Common myeloid progenitor, CD34-positive (primary cell): ENCODE data around the gene RERE.

Experiments
- CTCF ChIA-PET: fragments of 350-600 bp; sonication (Branson Sonifier 250); formaldehyde crosslinking; loops from one replicate; lab custom pipeline; 2021; ENCODE audit warnings: antibody characterized with exemption; lab: Charles Lee
- POLR2A ChIA-PET: fragments of 350-600 bp; sonication (Branson Sonifier 250); formaldehyde crosslinking; loops from one replicate; lab custom pipeline; 2021; ENCODE audit warnings: antibody characterized with exemption; lab: Charles Lee
- DNase-seq, 3 donors: peaks; one replicate each; pipeline versions ENCODE4 v3.0.0 to v3.0.0-alpha.2; 2013
- H3K27ac ChIP-seq, 2 experiments: 1 replicate in 1 of 2; 2 replicates in 1 of 2; pipeline ENCODE4 v1.7.0; 2013; ENCODE audit warnings: inconsistent platforms in 2 of 2, low read length in 2 of 2, mild to moderate bottlenecking in 2 of 2, low read depth in 1 of 2, moderate library complexity in 1 of 2; ENCODE audit not compliant: severe bottlenecking in 2 of 2, insufficient read depth in 1 of 2, poor library complexity in 1 of 2
- H3K27me3 ChIP-seq, 5 experiments: replicated peaks in 2 of 5; 1 replicate in 3 of 5; 2 replicates in 2 of 5; pipeline versions ENCODE4 v1.6.1 to v1.7.0; 2013; ENCODE audit warnings: low read length in 4 of 5, mild to moderate bottlenecking in 2 of 5, moderate library complexity in 2 of 5, inconsistent platforms in 1 of 5; ENCODE audit not compliant: insufficient read depth in 5 of 5, control insufficient read depth in 4 of 5
- H3K36me3 ChIP-seq, 4 experiments: 1 replicate in 2 of 4; 2 replicates in 2 of 4; pipeline versions ENCODE4 v1.6.1 to v1.7.0; 2013; ENCODE audit warnings: low read length in 3 of 4, control low read depth in 1 of 4, mild to moderate bottlenecking in 1 of 4; ENCODE audit not compliant: control insufficient read depth in 4 of 4, insufficient read depth in 4 of 4
- H3K4me1 ChIP-seq, 4 experiments: 1 replicate in 3 of 4; 2 replicates in 1 of 4; pipeline versions ENCODE4 v1.6.1 to v1.7.1; 2013; ENCODE audit warnings: low read length in 3 of 4, mild to moderate bottlenecking in 3 of 4, control low read depth in 1 of 4, inconsistent platforms in 1 of 4, moderate library complexity in 1 of 4; ENCODE audit not compliant: control insufficient read depth in 4 of 4, insufficient read depth in 4 of 4; ENCODE audit errors: control extremely low read depth in 1 of 4
- H3K4me3 ChIP-seq, 7 experiments: 1 replicate in 4 of 7; 2 replicates in 3 of 7; pipeline versions ENCODE4 v1.5.1 to v1.7.0; 2013; ENCODE audit warnings: mild to moderate bottlenecking in 7 of 7, low read length in 6 of 7, moderate library complexity in 6 of 7, inconsistent platforms in 2 of 7, low read depth in 2 of 7, control low read depth in 1 of 7; ENCODE audit not compliant: insufficient read depth in 4 of 7, control insufficient read depth in 1 of 7; ENCODE audit errors: extremely low read depth in 1 of 7
- H3K9me3 ChIP-seq, 5 experiments: 1 replicate in 4 of 5; 2 replicates in 1 of 5; pipeline versions ENCODE4 v1.6.1 to v1.7.1; 2013; ENCODE audit warnings: low read length in 4 of 5, mild to moderate bottlenecking in 2 of 5, inconsistent platforms in 1 of 5, low read depth in 1 of 5, moderate library complexity in 1 of 5; ENCODE audit not compliant: control insufficient read depth in 4 of 5, insufficient read depth in 2 of 5; ENCODE audit errors: control extremely low read depth in 1 of 5
- WGBS: methylation state at CpG from one replicate; pipeline ENCODE4 v1.1.5; 2013; ENCODE audit not compliant: insufficient coverage; 5-methylcytosine and 5-hydroxymethylcytosine counted together

RERE gene

GRCh38 chr1:8712413-8713231 is 104.8 kb downstream of the RERE start:
- Histone ChIP-seq H3K4me1 (peaks cover 25 to 61% (median 28%) of the 10 kb centered on the region in 4 experiments), H3K27ac (peak overlapping the region; percentile 89 to 95), H3K36me3 (no peaks in the 10 kb centered on the region), H3K27me3 (no peaks in the 10 kb centered on the region), H3K9me3 (no peaks in the 10 kb centered on the region), H3K4me3 (peak overlapping the region in 6 of 7 experiments; percentile 33 to 72 (median 51))
- CTCF ChIA-PET, result interaction anchor here (1.0 to 2.3 kb wide), 4 partner anchors 9 to 137 kb away, joined by 3 to 5 read pairs (median 4); no protein-coding TSS in a partner anchor
- POLR2A ChIA-PET, result interaction anchor here (1.5 kb wide), 2 partner anchors 9 to 27 kb away, joined by 4 to 7 read pairs; no protein-coding TSS in a partner anchor
- 0% methylated on average over 3 of the region's 5 CpGs for WGBS
- peak; percentile 63 to 90 (median 84) for DNase-seq

GRCh38 chr1:8711873-8712412 is 105.5 kb downstream of the RERE start:
- DNase-seq, result no peak
- peak overlapping the region in 6 of 7 experiments; percentile 33 to 72 (median 51) for H3K4me3 ChIP-seq
- ChIA-PET CTCF (interaction anchor here (1.0 to 2.3 kb wide), 4 partner anchors 8 to 138 kb away, joined by 3 to 5 read pairs (median 4); no protein-coding TSS in a partner anchor), POLR2A (interaction anchor here (1.5 kb wide), 2 partner anchors 9 to 26 kb away, joined by 4 to 7 read pairs; no protein-coding TSS in a partner anchor)
- peaks cover 25 to 66% (median 28%) of the 10 kb centered on the region in 4 experiments for H3K4me1 ChIP-seq
- H3K27ac ChIP-seq, result peak overlapping the region; percentile 89 to 95
- no peaks in the 10 kb centered on the region for H3K27me3 ChIP-seq
- WGBS, result no CpG with 5 or more reads among the region's 4 CpGs
- no peaks in the 10 kb centered on the region for H3K36me3 ChIP-seq
- H3K9me3 ChIP-seq, result no peaks in the 10 kb centered on the region

GRCh38 chr1:8711151-8711550 is 106.3 kb downstream of the RERE start:
- ChIA-PET POLR2A (no interaction called here), CTCF (interaction anchor here (1.2 kb wide), 1 partner anchor 40 kb away, joined by 3 read pairs; no protein-coding TSS in a partner anchor)
- DNase-seq, result peak in 1 of 3 donors; percentile 14
- H3K4me3 ChIP-seq, result no peak overlapping the region
- no peaks in the 10 kb centered on the region for H3K36me3 ChIP-seq
- no CpG with 5 or more reads among the region's 5 CpGs for WGBS
- peak overlapping the region in 1 of 2 experiments; percentile 95 for H3K27ac ChIP-seq
- H3K4me1 ChIP-seq, result peaks cover 25 to 63% (median 28%) of the 10 kb centered on the region in 4 experiments
- no peaks in the 10 kb centered on the region for H3K27me3 ChIP-seq
- H3K9me3 ChIP-seq, result no peaks in the 10 kb centered on the region

- no peak for DNase-seq
Observed at GRCh38 chr1:8708259-8708658, 109.2 kb downstream of the RERE start.

GRCh38 chr1:8706995-8707396 is 110.4 kb downstream of the RERE start:
- CTCF ChIA-PET, result interaction anchor here (0.7 to 1.9 kb wide), 8 partner anchors 12 to 136 kb away, joined by 3 to 7 read pairs (median 3); no protein-coding TSS in a partner anchor
- H3K9me3 ChIP-seq, result no peaks in the 10 kb centered on the region
- no peak overlapping the region for H3K27ac ChIP-seq
- H3K36me3 ChIP-seq, result no peaks in the 10 kb centered on the region
- H3K27me3 ChIP-seq, result no peaks in the 10 kb centered on the region
- WGBS, result 100% methylated on average over 2 of the region's 3 CpGs
- H3K4me1 ChIP-seq, result peaks cover 16 to 50% (median 32%) of the 10 kb centered on the region in 4 experiments
- no peak for DNase-seq
- POLR2A ChIA-PET, result no interaction called here
- H3K4me3 ChIP-seq, result no peak overlapping the region

More at GRCh38 chr1:8708259-8708658, 109.2 kb downstream of the RERE start:
- H3K4me3 ChIP-seq, result no peak overlapping the region
- 93% methylated on average over 4 of the region's 6 CpGs for WGBS
- peaks cover 21 to 55% (median 34%) of the 10 kb centered on the region in 4 experiments for H3K4me1 ChIP-seq
- no peaks in the 10 kb centered on the region for H3K36me3 ChIP-seq
- no peak overlapping the region for H3K27ac ChIP-seq
- H3K27me3 ChIP-seq, result no peaks in the 10 kb centered on the region
- POLR2A ChIA-PET, result interaction anchor here (0.7 kb wide), 1 partner anchor 35 kb away, joined by 4 read pairs; no protein-coding TSS in a partner anchor
- H3K9me3 ChIP-seq, result no peaks in the 10 kb centered on the region
- CTCF ChIA-PET, result interaction anchor here (0.7 to 1.8 kb wide), 5 partner anchors 13 to 147 kb away, joined by 3 to 5 read pairs (median 3); no protein-coding TSS in a partner anchor

GRCh38 chr1:8706291-8706690 is 111.1 kb downstream of the RERE start:
- H3K27me3 ChIP-seq, result no peaks in the 10 kb centered on the region
- H3K4me1 ChIP-seq, result peaks cover 16 to 49% (median 31%) of the 10 kb centered on the region in 4 experiments
- WGBS, result no CpG with 5 or more reads among the region's 1 CpG
- ChIA-PET POLR2A (no interaction called here), CTCF (interaction anchor here (1.0 to 1.9 kb wide), 5 partner anchors 20 to 69 kb away, joined by 3 to 7 read pairs (median 3); no protein-coding TSS in a partner anchor)
- no peaks in the 10 kb centered on the region for H3K9me3 ChIP-seq
- H3K4me3 ChIP-seq, result no peak overlapping the region
- no peak overlapping the region for H3K27ac ChIP-seq
- no peak for DNase-seq
- no peaks in the 10 kb centered on the region for H3K36me3 ChIP-seq
